ENCODE data around the gene ARMC7. TPM values are rescaled to one million over a fixed set of nuclear protein-coding genes. Genes with fewer than 3 reads are reported as not detected.

ARMC7 gene
- total RNA-seq, 1 experiment from 2014 or later = 43.2 TPM

GRCh38 chr17:75064460-75064859 is 45.3 kb upstream of the ARMC7 start:
- Histone ChIP-seq H3K4me1 (ENCODE audit: control insufficient read depth in 1 of 2, insufficient read depth in 2 of 2, low read length in 2 of 2) (no peaks in the 10 kb centered on the region; a peak in 1 of 4 replicates), H3K9ac (ENCODE audit: low read length) (no peak overlapping the region), H3K27me3 (ENCODE audit: insufficient read depth, low read length) (no peaks in the 10 kb centered on the region), H3K27ac (ENCODE audit: low read depth, low read length) (no peak overlapping the region), H4K20me1 (ENCODE audit: insufficient read depth) (no peaks in the 10 kb centered on the region), H3K4me2 (ENCODE audit: low read length) (no peak overlapping the region), H3K9me3 (ENCODE audit: control insufficient read depth in 1 of 2, insufficient read depth in 1 of 2, low read depth in 1 of 2, low read length in 2 of 2) (no peaks in the 10 kb centered on the region), H3K36me3 (ENCODE audit: control insufficient read depth in 1 of 2, insufficient read depth in 2 of 2, low read length in 2 of 2) (peaks cover 24 to 41% of the 10 kb centered on the region in 2 experiments; a peak in 3 of 4 replicates), H3K4me3 (replicated peaks in 1 of 2; ENCODE audit: low read depth in 1 of 2, low read length in 2 of 2) (no peak overlapping the region), H3K79me2 (ENCODE audit: insufficient read depth, low read length) (no peaks in the 10 kb centered on the region), H2AFZ (ENCODE audit: low read depth, low read length, poor library complexity, severe bottlenecking) (no peak overlapping the region), H3K9me2 (ENCODE audit: insufficient read depth) (no peaks in the 10 kb centered on the region)
- no TSS peak for BruUV-seq (replicated peaks)
- DNase-seq (ENCODE audit: low read depth, low spot score) = no peak
- TF ChIP-seq YY1 (IDR thresholded peaks at IDR 0.05; ENCODE audit: extremely low read depth, insufficient replicate concordance, low read depth, low read length) (no peak), SRF (IDR thresholded peaks at IDR 0.05; ENCODE audit: low read depth) (no peak), POLR2A (IDR thresholded peaks at IDR 0.05; ENCODE audit: borderline replicate concordance, extremely low read depth, insufficient read depth, insufficient read length) (no peak), CBX3 (IDR thresholded peaks at IDR 0.05; ENCODE audit: low read depth) (no peak), CEBPB (IDR thresholded peaks at IDR 0.05; ENCODE audit: low read depth) (no peak), JUND (IDR thresholded peaks at IDR 0.05) (no peak), REST (IDR thresholded peaks at IDR 0.05; ENCODE audit: low read depth) (no peak), EGR1 (IDR thresholded peaks at IDR 0.05; ENCODE audit: low read depth) (no peak), ZBTB33 (IDR thresholded peaks at IDR 0.05; ENCODE audit: extremely low read depth, insufficient replicate concordance, low read length) (no peak), ELF1 (IDR thresholded peaks at IDR 0.05; ENCODE audit: borderline replicate concordance, low read depth) (no peak), EZH2 (IDR thresholded peaks at IDR 0.05) (no peak)
- POLR2A ChIA-PET = no interaction called here
- no peak for ATAC-seq
- CTCF ChIA-PET = interaction anchor here (0.5 to 1.1 kb wide), 4 partner anchors 17 to 127 kb away, joined by 3 to 4 read pairs (median 3); partner anchors contain the start of gene ARMC7
- intact Hi-C loops (cut with micrococcal nuclease) = no loop called here
- RAD21 ChIA-PET (ENCODE audit: low non-redundant PET in 1 of 2, low total read pairs in 2 of 2, uncharacterized antibody in 2 of 2, unreplicated experiment in 2 of 2) = no interaction called here

All from HCT116 (cell line).